ENCODE data around the gene SCN8A.
"Not testable (repeated sequence)": the region's sequence is repeated elsewhere in the genome, so short reads cannot be mapped to it uniquely, and the experiment has no call there.

SCN8A gene

DNA sequence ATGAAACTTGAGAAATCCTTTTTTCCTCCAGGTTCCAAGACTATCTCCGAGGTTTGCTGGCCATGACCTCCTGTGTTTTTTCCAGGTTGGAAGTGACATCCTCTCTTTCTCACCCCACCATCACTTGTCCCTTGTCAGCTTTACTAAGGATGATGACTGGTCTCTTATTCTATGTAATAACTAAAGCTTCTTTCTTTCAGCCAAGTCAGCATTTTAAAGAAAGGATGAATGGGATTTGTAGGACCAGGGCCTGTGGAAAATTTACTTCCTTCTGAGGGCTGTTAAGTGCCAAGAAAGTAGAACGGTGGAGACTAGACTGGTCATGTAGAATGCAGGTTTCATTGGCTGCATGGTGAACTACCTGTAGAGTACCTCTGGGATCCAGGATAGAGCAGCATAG lies 183.9 kb downstream of the SCN8A start:
- no peak for DNase-seq

DNA sequence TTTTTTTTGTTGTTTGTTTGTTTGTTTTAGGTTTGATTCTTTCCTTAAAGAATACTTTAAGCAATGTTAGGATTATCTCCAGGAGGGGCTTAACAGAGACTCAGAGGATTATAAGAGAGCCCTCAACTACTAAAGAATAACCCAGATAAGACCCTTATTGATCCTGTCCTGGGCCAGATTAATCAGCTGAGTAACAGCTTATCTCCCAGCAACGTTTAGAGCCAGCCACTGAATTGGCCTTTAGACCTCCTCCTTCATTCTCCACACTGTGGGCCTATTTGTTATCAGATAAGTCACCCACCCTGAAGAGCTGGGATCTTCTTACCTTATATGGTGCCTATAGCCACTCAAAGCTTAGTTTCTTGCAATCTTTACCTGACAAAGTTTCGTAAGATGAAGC lies 186.4 kb downstream of the SCN8A start:
- no peak for DNase-seq

DNA sequence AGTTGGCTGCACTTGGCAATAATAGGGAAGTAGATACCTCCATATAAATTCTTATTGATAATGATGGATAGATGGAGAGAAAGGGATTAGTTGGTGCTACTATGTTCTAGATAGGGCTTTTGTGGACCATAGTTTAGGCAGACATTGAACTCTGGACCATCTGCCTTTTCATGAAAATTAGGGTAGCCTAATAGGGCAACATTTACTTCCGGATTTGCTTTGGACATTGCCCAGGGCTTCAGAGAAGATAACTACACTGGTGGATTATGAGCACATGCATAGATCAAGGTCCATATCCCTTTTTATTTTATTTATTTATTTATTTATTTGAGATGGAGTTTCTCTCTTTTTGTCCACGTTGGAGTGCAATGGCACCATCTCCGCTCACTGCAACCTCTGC lies 186.9 kb downstream of the SCN8A start:
- no peak for DNase-seq

DNA sequence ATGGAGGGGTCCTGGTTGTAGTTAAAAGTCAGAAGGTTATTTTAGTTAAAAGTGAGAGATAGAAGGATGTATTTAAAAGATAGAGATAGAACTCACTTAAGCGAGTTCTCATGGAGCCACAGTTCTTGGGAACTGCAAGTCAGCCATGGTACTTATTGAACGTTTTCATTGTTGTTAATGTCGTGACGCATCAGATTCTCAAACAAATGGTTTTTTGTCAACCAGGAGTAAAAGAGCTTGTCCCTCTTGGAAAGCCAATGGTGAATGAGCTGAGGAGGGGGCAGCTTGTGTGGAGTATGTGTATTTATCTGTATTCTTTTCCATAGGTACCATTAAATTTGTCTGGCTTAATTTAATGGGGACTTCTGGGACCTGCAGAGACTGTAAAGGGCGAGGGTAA lies 188.8 kb downstream of the SCN8A start:
- no peak for DNase-seq

DNA sequence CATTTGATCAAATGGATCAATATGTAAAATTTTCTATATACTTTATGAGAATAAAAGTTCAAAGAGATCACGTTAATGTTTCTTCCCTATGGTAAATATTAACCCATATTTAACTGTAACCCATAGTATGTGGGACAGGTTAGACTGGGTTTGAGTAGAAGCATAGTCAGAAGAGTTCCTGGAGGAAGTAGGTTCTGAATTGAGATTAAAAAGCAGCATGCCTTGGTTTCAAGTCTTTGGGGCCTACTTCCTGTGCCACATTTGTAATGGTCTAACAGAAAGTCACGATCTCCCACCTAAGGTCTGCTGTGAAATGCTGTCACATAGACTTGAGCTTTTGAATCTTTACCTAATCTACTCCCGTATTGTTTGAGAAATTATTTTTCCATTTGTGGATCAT lies 193.7 kb downstream of the SCN8A start:
- no peak for DNase-seq

DNA sequence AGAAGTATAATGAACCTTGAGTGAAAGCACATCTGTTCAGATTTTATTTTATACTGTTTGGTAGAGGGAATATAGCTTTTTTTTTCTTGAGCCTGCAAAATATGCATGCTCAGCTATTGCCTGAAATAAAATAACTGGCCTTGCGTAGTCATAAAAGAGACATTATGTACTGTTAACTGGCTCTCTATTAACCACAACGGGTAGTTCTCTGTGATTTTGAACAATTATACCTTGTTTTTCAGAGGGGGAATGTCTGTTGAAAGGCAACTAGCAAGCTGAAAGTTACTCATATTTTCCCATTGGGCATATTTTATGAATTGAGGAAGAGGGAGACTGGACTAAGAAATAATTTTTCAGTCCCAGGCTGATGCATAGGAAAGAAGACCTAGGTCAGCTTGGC lies 194.9 kb downstream of the SCN8A start:
- DNase-seq, result no peak

DNA sequence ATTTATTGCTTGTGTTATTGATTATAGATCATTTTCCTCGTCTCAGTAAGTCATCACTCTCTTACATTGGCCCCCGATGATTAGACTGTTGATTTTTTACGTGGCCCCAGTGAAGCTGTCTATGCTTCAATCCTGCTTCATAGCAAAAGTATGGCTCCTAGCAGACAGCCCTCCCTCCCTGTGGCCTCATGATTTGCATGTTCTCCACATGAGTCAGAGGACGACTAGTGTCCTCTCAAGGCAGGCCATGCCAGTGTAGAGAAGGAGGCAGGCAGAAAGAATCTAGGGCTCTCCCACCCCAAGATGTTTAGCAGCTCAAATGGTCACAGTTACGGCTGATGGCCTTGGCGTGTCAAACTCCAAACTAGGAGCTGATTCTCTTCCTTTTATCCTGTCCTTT lies 197.8 kb downstream of the SCN8A start:
- DNase-seq, result no peak

DNA sequence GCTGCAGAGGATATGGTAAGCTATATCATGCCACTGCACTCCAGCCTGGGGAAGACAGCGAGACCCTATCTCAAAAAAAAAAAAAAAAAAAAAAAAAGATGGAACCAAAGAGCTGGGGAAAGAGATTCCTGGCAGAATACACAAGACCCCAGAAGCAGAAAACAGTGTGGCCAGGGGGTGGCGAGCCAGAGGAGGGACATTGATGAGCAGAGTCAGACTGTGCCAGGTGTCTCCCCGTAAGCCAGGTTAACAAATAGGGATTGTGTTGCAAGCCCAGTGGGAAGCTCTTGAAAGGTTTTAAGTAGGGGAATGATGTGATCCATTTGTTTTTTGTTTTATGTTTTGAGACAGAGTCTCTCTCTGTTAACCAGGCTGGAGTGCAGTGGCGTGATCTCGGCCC lies 201.4 kb downstream of the SCN8A start:
- no peak for DNase-seq

DNA sequence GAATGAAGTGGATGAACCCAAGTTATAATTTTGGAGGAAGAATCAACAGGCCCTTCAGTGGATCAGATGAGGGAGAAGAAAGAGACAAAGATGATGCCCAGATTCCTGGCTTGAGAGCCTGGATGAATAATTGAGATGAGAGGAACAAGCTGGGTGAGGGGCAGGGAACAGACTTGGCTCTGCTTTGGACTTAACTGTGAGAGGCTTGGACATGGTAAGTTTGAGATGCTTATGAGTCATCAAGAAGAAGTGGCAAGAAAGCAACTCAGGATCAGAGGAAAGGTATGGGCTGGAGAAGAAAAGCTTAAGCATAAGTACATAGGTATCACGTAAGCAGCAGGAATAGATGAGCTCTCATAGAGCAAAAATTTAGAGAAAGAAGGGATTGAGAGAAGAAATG lies 202.2 kb downstream of the SCN8A start:
- no peak for DNase-seq

DNA sequence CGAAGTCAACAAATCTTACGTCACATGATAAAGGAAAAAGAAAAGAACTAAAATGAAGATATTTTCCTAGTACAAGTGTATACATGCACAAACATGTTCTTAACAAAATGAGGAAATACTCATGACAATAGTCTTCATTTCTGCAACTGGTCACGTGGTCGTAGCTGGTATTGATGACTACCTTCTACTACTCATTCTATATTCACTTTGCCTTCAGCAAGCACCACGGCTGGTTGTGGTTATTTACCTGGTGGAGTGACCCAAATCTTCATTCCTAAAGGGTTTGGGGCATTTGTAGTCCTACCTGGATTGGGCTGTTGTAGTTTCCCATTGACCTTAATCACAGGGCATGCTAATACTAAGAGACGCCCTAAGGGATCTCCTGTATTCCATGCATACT lies 206.3 kb downstream of the SCN8A start:
- DNase-seq, result no peak

DNA sequence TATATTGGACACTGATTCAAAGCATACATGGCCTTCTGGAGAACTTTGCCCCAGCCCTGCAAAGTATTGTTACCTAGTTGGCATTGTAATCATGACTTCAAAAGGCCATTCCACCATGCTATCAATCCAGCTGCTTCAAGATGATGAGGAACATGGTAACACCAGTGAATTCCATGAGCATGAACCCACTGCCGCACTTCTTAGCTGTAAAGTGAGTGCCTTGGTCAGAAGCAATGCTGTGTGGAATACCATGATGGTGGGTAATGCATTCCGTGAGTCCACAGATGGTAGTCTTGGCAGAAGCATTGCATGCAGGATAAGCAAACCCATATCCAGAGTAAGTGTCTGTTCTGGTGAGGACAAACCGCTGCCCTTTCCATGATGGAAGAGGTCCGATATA lies 207.0 kb downstream of the SCN8A start:
- not testable (repeated sequence) for DNase-seq

DNA sequence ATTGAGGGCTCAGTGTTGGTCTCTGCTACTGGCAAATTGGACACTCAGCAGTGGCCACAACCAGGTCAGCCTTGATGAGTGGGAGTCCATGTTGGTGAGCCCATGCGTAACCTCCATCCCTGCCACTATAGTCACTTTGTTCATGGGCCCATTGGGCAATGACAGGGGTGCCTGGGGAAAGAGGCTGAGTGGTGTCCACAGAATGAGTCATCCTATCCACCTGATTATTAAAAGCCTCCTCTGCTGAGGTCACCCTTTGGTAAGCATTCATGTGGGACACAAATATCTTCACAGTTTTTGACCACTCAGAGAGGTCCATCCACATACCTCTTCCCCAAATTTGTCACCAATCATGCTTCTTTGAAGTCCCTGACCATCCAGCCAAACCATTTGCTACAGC lies 207.5 kb downstream of the SCN8A start:
- DNase-seq, result no peak

DNA sequence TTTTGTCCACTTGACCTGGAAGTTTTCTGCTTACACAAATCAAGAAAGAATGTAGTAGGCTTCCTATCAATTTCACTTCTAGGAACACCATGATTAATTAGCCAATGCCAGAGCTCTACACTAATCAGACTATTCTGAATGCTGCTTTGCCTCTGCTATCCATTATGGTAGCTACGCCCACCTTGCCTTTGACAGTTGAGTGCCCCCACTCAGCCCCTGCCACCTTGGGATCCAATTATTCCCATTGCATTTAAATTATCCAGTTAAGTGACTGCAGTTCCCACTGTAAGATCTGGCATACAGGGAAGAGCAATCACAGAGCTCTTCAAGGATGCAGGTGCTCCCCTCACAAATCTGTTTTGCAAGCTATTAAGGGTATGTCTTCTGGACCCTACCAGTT lies 210.0 kb downstream of the SCN8A start:
- DNase-seq, result no peak

DNA sequence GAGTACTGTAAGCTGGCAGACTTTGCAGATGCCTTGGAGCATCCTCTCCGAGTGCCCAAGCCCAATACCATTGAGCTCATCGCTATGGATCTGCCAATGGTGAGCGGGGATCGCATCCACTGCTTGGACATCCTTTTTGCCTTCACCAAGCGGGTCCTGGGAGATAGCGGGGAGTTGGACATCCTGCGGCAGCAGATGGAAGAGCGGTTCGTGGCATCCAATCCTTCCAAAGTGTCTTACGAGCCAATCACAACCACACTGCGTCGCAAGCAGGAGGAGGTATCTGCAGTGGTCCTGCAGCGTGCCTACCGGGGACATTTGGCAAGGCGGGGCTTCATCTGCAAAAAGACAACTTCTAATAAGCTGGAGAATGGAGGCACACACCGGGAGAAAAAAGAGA lies 215.9 kb downstream of the SCN8A start:
- DNase-seq, result no peak

DNA sequence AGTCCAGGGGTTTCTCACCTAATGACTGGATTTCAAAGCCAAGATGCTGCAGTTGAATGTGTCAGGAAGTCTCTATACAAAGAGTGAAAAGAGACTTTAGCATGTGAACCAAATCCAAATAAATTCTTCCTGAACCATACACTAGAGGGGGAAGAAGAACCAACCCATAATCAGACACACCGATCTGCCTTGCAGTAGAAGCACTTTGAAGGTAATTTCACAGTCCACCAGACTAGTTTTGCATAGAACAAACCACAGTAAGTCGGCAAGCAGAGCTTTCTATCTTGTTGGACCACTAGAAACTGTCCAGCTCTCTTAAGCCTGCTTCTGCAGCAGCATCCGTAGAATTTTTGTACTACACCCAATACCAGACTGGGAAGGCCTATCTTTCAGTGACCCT lies 218.2 kb downstream of the SCN8A start:
- DNase-seq, result no peak

DNA sequence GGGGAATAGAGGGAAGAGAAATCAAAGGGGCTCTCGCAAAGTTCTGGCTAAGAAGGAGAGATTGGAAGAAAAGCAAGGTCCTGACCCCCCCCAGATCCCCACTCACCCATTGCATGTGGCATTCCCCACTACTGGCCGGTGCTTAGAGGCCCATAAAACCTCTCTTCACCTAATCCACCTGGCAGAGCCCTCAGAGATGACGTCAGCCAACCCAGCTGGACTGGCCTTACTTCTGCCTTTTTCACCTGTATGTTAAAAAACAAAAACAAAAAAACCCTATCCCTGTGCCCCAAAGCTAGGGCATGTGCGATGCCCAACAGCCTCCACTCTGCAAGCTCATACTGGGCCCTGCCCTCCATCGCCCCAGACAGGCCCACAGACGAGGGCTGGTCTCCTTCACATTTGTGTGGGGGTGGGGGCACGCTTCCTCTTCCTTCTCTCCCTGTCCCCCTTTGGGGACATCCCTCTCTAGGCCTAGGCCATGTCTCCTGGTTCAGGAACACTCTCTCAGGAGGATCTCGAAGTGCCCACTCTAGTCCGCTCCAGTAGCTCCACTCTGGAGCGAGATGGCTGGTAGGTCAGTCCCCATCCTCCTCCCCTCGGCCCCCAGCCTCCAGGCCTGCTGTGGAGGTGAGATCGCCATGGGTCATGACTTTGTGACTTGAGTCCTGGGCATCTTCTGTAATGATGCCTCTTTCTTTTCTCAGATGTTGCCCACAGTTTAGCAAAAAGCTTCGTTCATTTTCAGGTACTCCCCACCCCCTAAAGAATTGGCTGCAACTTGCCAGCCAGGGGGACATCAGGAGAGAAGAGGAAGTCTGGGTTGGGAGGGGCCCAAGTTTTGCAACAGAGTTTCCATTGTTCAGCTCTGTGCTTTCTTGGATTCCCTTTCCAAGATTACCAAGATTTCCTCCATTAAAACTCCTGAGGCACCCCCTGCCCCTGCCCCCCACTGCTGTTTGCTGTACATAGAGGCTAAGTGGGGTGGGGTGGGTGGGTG lies 220.5 kb downstream of the SCN8A start:
- no peak for DNase-seq

DNA sequence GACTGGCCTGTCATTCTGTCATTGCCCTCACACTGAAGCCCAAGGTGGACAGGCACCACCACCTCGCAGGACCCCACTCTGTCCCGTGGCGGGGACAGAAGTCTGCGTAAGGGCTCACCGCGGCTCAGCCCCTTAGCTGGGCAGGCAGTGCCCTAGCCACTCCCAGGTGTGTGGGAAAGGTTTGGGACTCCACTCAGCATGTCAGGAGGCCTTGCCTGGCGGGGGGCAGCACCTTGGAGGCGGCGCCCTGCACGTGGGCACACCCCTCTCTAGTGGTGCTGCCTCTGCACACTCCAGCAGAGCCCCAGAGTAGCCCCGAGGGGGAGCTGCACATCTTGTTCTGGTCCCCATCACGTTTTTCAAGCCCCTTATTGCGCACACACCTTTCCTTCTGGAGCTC lies 221.8 kb downstream of the SCN8A start:
- DNase-seq, result no peak

DNA sequence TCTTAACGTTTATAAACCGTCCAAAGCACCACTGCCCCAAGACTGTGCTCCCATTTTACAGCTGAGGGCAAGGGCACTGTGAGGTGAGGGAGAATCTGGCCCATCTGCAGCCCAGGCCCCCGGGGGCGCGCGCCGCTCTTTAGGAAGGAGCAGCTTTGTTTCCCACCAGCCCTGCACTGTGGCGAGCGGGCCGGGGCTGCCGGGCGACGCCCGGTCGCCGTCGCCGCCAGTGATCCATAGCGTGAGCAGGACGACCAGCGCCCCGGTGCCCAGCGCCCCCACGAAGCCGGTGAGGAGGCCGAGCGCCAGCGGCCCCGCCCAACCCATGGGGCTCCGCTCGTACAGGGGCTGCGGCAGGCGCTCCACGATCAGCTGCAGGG lies 222.9 kb downstream of the SCN8A start:
- no peak for DNase-seq

DNA sequence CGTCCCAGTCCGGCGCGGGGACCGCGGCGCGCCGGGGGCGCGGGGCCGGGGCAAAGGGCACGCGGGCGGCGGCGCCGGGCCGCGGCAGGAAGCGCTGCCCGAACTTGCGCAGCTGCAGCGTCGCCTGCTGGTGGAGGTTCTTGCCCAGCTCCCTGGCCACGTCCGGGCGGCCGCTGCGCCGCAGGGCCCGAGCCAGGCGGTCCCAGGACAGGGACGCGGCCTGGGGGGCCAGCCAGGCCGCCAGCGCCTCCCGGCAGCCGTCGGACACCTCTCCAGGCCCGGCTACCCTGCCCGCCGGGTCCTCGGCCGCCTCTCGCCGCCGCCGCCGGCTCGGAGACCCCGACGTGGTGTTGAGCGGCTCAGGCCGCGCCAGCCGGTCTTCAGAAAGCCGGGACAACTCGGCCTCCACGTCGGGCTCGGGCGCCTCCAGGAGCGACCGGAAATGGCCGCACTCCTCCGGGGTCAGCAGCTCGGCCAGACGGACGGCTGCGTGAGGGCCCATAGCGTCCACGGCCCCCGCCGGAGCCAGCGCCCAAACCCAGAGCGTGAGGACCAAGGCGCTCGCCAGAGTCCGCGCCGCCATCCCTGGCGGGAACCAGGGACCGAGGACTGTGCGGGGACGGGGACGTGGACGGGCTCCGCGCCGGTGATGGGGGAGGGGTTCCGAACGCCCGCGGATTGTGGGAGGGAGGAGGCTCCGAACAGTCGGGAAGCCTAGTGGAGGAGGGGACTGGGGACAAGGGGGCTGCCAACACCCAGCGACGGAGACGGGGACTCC lies 223.5 kb downstream of the SCN8A start:
- peak; percentile 19 to 72 for DNase-seq

DNA sequence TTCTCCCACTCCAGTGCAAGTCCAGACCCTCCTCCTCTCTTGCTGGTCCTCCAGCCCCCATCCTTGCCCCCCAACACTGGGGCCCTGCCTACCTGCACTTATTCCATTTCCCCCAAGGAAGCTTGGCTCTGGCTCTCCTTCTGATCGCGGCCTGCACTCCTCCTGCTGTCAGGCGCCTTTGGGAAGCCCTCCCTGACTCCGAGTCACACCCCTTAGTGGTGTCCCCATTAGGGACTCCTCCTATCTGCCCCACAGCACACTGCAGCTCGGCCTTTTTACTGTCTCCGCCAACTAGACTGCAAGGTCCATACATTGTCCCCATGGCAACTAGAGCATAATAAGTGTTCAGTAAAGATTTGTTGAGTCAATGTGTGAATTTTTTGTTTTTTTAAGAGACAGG lies 224.5 kb downstream of the SCN8A start:
- no peak for DNase-seq

DNA sequence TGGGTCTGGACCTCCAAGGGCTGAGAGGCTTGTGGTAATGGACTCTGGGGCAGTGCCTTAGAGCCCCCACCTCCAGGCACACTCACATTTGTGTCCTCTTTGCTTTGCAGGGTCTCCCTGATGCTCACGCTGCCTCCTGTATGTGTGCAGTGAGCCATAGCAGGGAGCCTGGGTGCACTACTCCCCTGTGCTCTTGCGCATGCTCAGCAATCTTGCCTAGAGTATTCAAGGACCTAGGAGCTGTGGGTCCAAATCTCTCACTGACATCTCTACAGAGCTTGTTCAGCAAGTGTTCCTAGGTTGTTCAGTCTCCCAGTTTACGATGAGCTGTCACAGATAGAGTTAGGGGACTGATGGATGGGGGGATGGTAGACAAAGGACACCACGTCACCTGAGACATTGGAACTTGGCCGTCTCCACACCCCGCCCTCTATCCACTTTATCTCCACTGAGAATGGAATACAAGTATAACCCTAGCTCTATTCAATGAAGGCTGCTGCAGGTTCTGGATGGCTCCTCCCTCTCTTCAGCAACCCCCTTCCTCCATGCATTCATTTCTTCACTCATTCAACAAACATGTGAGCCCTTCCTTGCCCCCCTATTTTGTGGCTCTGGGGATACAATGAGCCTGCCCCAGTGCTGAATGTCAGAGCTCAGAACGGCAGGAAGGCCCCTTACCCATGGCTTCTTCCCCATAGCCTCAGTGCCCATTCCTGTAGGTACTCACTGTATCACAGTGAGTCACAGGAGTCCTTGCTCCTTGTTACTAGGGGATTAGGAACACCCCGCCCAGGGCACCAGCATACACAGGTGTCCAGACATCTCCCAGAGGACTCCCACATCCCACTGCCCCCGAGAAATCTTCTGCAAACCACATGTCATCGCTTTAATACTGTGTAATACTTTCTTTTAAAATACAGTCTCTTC lies 226.3 kb downstream of the SCN8A start:
- DNase-seq, result no peak

DNA sequence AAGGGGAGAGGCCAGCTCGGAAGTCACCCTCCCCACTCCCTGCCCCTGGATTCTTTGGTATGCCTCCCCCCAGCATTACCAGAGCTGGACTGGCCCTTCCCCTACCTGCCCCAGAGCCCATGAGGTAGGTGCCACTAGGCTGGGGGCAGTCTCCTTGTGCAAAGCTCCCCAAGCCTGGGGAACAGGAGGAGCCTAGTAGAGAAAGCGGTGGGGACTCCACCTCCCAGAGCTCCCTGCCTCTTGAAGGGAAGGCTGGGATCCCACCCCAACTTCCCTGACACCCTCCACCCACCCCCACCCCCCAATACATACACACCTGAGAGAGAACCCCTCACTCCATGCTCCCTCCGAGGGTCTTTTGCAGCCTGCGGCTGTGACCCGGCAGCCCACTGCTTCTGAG lies 227.1 kb downstream of the SCN8A start:
- DNase-seq, result no peak
